ENCODE data around the gene RANGAP1.

The RANGAP1 gene, protein sequence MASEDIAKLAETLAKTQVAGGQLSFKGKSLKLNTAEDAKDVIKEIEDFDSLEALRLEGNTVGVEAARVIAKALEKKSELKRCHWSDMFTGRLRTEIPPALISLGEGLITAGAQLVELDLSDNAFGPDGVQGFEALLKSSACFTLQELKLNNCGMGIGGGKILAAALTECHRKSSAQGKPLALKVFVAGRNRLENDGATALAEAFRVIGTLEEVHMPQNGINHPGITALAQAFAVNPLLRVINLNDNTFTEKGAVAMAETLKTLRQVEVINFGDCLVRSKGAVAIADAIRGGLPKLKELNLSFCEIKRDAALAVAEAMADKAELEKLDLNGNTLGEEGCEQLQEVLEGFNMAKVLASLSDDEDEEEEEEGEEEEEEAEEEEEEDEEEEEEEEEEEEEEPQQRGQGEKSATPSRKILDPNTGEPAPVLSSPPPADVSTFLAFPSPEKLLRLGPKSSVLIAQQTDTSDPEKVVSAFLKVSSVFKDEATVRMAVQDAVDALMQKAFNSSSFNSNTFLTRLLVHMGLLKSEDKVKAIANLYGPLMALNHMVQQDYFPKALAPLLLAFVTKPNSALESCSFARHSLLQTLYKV

DNA sequence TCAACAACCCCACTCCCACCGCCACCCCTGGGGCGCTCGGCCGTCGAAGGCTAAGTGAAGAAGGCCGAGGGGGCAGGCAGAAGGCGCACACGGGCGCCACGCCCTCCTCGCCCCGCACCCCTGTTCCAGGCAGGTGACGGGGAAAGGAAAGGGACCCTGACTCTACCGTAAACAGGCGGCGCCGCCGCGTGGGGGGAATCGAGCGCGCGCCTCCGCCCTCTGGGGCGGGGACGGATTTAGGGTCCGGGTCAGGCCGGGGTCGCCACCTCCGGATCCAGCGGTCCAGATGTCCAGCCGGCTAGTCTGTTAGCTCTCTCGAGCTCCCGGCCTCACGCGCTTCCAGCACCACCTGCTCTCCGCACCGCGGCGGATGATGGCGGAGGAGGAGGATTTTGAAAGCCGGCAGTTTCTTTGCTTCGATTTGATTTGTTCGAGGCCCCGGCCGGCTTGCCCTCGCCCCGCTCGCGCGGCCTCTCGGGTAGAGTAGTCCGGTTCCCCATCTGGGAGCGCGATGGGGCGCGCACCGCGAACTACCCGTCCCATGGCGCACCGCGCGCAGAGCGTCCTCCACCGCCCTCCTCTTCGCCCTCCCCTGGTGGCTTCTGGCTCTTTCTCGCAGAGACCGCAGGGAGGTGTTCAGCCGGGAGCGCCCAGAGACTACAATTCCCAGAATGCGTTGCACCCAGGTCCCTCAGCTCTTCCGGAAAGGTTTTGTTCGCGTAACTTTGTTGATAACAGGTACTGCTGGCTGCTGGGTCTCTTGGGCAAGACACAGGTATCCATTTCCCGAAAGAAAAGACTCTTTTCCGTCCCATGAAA is at the start of gene RANGAP1:
Gene RANGAP1, minus strand, starts transcription at position 368 of the 819 bp plus-strand sequence. CDS start 5,143 bp downstream, outside the sequence.
- Histone ChIP-seq H3K27me3 (ENCODE audit: insufficient read depth, low read length) (no peaks in the 10 kb centered on the region), H3K27ac (ENCODE audit: low read depth, low read length) (peak within 1 kb of the TSS; percentile 89), H3K79me2 (ENCODE audit: control insufficient read depth, insufficient read depth, low read length, unreplicated experiment) (peaks cover 35% of the 10 kb centered on the region), H2AFZ (ENCODE audit: low read length, unreplicated experiment) (peak within 1 kb of the TSS; percentile 70), H3K4me1 (ENCODE audit: control insufficient read depth, insufficient read depth, low read length, unreplicated experiment) (peaks cover 45% of the 10 kb centered on the region), H3K4me3 (ENCODE audit: low read depth, low read length) (peak within 1 kb of the TSS; percentile 84), H3K36me3 (ENCODE audit: insufficient read depth, low read length) (peaks cover 7% of the 10 kb centered on the region; the same call in 1 of the 2 replicates)

DNA sequence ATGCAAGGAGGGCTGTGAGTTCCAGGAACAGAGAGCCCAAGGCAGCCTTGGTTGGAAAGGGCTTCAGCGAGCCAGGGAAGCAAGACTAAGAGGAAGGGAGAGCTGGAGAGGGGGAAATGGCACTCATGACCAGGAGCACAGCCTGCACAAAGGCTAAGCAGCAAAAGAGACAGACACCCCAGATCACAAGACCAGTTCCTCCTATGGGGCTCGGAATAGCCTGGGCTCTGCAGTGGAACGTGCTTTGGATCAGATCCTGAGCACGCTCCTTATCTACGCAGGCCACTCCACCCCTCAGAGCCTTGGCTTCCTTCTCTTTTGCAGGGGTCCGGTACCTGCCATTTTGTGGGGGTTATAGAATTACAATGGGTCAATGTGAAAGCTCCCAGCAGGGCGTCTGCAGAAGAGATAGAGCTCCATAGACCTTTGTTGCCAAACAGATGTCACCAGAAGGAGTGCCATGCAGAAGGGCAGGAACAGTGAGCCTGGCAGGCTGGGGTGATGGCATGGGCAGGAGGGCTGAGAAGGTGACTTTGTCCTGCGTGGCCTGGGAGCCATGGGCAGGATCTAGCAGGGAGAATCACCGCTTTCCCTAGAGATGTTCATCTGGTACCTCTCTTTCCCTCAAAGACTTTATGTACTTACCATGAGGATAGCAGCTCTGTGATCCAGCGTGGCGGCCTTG is 49.1 kb upstream of the RANGAP1 start:
- H3K27me3 ChIP-seq (ENCODE audit: insufficient read depth, low read length): no peaks in the 10 kb centered on the region
- H3K79me2 ChIP-seq (ENCODE audit: control insufficient read depth, insufficient read depth, low read length, unreplicated experiment): no peaks in the 10 kb centered on the region
- no peaks in the 10 kb centered on the region for H3K4me1 ChIP-seq (ENCODE audit: control insufficient read depth, insufficient read depth, low read length, unreplicated experiment)
- no peak overlapping the region for H3K4me3 ChIP-seq (ENCODE audit: low read depth, low read length)
- no peak overlapping the region for H2AFZ ChIP-seq (ENCODE audit: low read length, unreplicated experiment)
- no peak overlapping the region for H3K27ac ChIP-seq (ENCODE audit: low read depth, low read length)
- H3K36me3 ChIP-seq (ENCODE audit: insufficient read depth, low read length): no peaks in the 10 kb centered on the region

DNA sequence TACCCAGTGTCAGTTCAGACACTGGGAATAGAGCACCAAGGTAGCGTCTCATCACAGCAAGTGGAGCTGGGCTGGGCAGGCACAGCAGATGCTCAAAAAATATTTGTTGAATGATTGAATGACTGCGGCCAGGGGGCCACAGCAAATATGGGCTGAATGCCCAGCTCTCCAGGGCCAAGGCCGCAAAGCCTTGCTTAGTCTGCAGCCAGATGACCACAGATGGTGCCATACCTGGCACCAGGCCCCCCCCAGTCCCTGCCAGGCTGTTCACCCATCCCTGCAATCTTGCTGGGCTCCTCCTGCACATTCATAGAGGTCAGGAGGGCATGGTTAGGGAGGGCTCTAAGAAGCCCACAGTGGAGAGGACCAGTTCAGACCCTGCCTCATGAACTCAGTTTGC is 48.2 kb upstream of the RANGAP1 start:
- no peaks in the 10 kb centered on the region for H3K79me2 ChIP-seq (ENCODE audit: control insufficient read depth, insufficient read depth, low read length, unreplicated experiment)
- H2AFZ ChIP-seq (ENCODE audit: low read length, unreplicated experiment): no peak overlapping the region
- no peaks in the 10 kb centered on the region for H3K36me3 ChIP-seq (ENCODE audit: insufficient read depth, low read length)
- H3K27me3 ChIP-seq (ENCODE audit: insufficient read depth, low read length): no peaks in the 10 kb centered on the region
- H3K4me3 ChIP-seq (ENCODE audit: low read depth, low read length): no peak overlapping the region
- H3K4me1 ChIP-seq (ENCODE audit: control insufficient read depth, insufficient read depth, low read length, unreplicated experiment): no peaks in the 10 kb centered on the region
- H3K27ac ChIP-seq (ENCODE audit: low read depth, low read length): no peak overlapping the region

DNA sequence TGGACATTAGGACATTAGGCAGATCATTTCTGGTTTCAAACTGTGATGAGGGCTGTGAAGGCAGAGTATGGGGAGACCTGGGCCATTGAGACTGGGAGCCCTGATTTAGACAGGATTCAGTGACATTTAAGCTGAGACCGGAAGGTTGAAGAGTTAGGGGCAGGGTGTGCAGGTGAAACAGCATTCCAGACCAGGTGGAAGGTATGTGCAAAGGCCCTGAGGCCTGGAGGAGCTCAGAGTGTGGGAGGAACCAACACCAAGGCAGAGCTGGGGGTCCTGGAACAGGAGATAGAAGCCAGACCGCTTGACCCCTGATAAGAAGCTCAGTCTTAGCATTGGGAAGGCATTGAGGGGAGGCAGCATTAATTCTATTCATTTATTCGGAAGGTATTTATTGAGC is 47.8 kb upstream of the RANGAP1 start:
- Histone ChIP-seq H3K36me3 (ENCODE audit: insufficient read depth, low read length) (no peaks in the 10 kb centered on the region), H3K27ac (ENCODE audit: low read depth, low read length) (no peak overlapping the region), H3K27me3 (ENCODE audit: insufficient read depth, low read length) (no peaks in the 10 kb centered on the region), H3K4me3 (ENCODE audit: low read depth, low read length) (no peak overlapping the region), H3K79me2 (ENCODE audit: control insufficient read depth, insufficient read depth, low read length, unreplicated experiment) (no peaks in the 10 kb centered on the region), H3K4me1 (ENCODE audit: control insufficient read depth, insufficient read depth, low read length, unreplicated experiment) (no peaks in the 10 kb centered on the region), H2AFZ (ENCODE audit: low read length, unreplicated experiment) (no peak overlapping the region)

DNA sequence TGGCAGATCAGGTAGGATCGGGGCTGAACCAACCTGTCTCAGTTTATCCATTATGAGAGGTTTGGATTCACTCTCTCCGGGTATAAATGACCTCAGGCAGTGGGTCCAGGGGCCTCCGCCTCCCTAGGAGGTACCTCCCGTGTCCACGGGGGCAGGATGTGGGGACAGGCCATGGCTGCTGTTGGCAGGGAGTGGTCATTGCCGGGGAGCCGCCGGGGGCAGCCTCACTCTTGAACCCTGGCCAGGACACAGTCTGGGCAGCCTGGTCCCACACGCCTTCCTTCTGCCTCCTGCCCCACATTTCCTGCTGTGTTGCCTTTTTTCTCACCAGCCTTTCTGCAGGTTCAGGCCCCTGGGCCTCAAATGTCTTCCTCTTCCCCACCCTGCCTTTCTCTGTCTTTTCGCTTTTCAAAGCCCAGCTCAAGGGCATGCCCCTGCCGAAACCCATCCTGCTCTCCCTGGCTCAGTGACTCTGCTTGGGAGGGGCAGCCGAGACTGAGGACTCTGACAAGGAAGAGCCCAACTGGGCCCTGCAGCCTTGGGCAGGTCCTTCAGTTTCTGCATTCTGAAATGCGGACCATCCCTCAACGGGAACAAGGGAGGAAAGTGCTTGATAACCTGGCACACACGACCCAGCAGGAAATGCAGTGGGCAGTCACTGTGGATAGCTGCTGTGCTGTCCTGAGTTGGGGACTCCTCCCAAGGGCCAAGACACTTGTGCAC is 46.4 kb upstream of the RANGAP1 start:
- no peaks in the 10 kb centered on the region for H3K36me3 ChIP-seq (ENCODE audit: insufficient read depth, low read length)
- no peaks in the 10 kb centered on the region for H3K79me2 ChIP-seq (ENCODE audit: control insufficient read depth, insufficient read depth, low read length, unreplicated experiment)
- no peaks in the 10 kb centered on the region for H3K27me3 ChIP-seq (ENCODE audit: insufficient read depth, low read length)
- H3K4me3 ChIP-seq (ENCODE audit: low read depth, low read length): no peak overlapping the region
- H3K27ac ChIP-seq (ENCODE audit: low read depth, low read length): no peak overlapping the region
- no peaks in the 10 kb centered on the region for H3K4me1 ChIP-seq (ENCODE audit: control insufficient read depth, insufficient read depth, low read length, unreplicated experiment)
- no peak overlapping the region for H2AFZ ChIP-seq (ENCODE audit: low read length, unreplicated experiment)

DNA sequence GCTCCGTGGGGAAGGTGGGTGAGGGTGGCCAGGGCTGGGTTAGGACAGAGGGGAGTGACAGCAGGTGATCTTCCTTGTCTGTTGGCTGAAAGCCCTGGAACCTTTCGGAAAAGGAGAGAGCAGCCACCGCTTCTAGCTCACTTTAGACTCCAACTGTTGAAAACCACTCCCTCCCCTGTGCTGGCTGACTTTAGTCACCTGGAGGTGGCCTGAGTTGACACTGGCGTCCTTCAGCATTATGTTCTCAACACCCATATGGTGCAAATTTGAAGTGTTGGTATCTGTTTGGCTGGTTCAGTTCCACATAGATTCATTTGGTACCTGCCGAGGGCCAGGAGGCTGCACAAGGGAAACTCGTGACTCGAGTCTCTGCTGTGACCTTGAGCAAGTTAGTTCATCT is 44.2 kb upstream of the RANGAP1 start:
- H3K36me3 ChIP-seq (ENCODE audit: insufficient read depth, low read length): no peaks in the 10 kb centered on the region

DNA sequence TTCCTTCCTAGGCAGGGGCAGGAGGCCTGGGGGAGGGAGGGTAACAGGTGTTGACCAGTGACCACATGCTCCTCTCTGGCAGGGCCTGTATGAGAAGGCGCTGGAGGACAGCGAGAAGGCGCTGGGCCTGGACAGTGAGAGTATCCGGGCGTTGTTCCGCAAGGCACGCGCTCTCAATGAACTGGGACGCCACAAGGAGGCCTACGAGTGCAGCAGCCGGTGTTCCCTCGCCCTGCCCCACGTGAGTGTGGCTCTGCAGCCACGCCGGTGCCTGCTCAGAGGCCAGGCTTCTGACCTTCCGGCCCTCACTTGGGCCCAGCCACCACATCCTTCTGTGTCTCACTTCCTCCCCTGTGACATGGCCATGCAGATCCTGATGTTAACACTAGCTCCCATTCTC is 41.1 kb upstream of the RANGAP1 start:
- Histone ChIP-seq H3K79me2 (ENCODE audit: control insufficient read depth, insufficient read depth, low read length, unreplicated experiment) (no peaks in the 10 kb centered on the region), H3K36me3 (ENCODE audit: insufficient read depth, low read length) (no peaks in the 10 kb centered on the region), H3K27ac (ENCODE audit: low read depth, low read length) (no peak overlapping the region), H3K4me3 (ENCODE audit: low read depth, low read length) (no peak overlapping the region), H3K27me3 (ENCODE audit: insufficient read depth, low read length) (no peaks in the 10 kb centered on the region), H2AFZ (ENCODE audit: low read length, unreplicated experiment) (no peak overlapping the region), H3K4me1 (ENCODE audit: control insufficient read depth, insufficient read depth, low read length, unreplicated experiment) (no peaks in the 10 kb centered on the region)

More for the DNA sequence above, 44.2 kb upstream of the RANGAP1 start:
- Histone ChIP-seq H3K27ac (ENCODE audit: low read depth, low read length) (no peak overlapping the region), H3K27me3 (ENCODE audit: insufficient read depth, low read length) (no peaks in the 10 kb centered on the region), H2AFZ (ENCODE audit: low read length, unreplicated experiment) (no peak overlapping the region), H3K4me1 (ENCODE audit: control insufficient read depth, insufficient read depth, low read length, unreplicated experiment) (no peaks in the 10 kb centered on the region), H3K79me2 (ENCODE audit: control insufficient read depth, insufficient read depth, low read length, unreplicated experiment) (no peaks in the 10 kb centered on the region), H3K4me3 (ENCODE audit: low read depth, low read length) (no peak overlapping the region)

DNA sequence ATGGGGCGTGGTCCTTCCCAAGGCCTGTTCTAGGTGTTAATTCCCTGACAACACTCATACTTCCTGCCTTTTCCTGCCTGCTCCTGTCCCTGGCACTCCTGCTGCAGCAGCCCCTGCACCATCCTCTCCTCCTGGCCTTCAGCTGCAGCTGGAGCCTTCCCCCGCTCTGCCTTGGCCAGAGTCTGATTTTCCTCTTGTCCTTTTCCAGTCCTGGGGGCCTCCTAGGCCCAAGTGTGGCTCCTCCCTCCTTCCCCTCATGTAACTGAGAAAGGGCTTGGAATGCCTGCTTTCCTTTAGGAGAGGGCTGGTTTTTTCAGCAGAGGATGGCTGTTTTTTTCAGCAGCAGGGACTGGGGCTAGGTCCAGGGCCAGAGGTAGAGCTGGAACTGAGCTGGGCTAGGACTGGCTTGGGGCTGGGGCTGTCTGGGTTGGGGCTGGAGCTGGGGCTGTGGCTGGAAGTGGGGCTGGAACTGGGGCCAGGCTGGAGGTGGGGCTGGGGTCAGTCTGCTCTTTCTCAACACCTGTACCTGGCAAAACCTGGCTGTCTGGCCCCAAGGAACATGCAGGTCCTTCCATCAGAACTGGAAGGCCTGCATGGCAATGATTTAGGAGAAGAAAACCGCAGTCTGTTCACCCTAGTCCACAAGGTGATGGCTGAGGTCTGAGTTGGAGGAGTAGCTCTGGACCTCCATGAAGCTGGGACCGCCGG is 39.0 kb upstream of the RANGAP1 start:
- H2AFZ ChIP-seq (ENCODE audit: low read length, unreplicated experiment): no peak overlapping the region
- H3K36me3 ChIP-seq (ENCODE audit: insufficient read depth, low read length): no peaks in the 10 kb centered on the region
- H3K4me1 ChIP-seq (ENCODE audit: control insufficient read depth, insufficient read depth, low read length, unreplicated experiment): no peaks in the 10 kb centered on the region
- H3K27me3 ChIP-seq (ENCODE audit: insufficient read depth, low read length): no peaks in the 10 kb centered on the region
- no peak overlapping the region for H3K4me3 ChIP-seq (ENCODE audit: low read depth, low read length)
- H3K79me2 ChIP-seq (ENCODE audit: control insufficient read depth, insufficient read depth, low read length, unreplicated experiment): no peaks in the 10 kb centered on the region
- H3K27ac ChIP-seq (ENCODE audit: low read depth, low read length): no peak overlapping the region

DNA sequence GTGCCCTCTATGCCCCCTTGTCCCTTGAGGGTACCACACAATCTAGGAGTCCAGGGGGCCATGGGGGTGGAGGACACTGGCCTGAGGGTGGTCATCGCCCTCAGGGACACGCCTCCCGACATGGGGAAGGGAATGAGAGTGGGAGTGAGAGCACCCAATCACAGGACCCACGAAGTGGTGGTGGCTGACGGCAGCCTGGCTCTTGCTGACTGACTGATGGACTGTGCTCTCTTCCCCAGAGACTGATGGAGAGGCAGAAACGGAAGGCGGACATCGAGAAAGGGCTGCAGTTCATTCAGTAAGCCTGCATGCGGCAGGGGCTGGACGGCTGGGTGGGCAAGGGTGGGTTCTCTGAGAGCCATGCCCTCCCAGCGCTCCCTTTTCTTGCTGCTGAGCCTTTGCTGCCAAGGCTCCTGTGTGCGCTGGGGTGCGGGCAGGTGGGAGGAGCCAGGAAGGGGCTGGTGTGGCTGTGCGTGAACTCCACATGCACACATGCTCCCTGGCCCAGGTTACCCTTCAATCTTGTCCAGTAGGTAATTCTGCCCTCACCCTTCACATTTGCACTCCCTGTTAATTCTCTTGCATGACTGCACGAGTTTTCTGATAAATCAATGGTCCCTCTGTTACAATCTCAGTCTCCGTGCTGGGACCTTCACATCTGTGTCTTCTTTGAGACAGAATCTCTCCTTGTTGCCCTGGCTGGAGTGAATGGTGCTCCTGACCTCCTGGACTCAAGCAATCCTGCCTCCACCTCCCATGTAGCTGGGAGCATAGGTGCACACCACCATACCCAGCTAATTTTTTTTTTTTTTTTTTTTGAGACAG is 34.6 kb upstream of the RANGAP1 start:
- H3K4me3 ChIP-seq (ENCODE audit: low read depth, low read length): no peak overlapping the region
- H3K27me3 ChIP-seq (ENCODE audit: insufficient read depth, low read length): no peaks in the 10 kb centered on the region
- H3K36me3 ChIP-seq (ENCODE audit: insufficient read depth, low read length): no peaks in the 10 kb centered on the region
- H3K79me2 ChIP-seq (ENCODE audit: control insufficient read depth, insufficient read depth, low read length, unreplicated experiment): peaks cover 9% of the 10 kb centered on the region
- no peaks in the 10 kb centered on the region for H3K4me1 ChIP-seq (ENCODE audit: control insufficient read depth, insufficient read depth, low read length, unreplicated experiment)
- no peak overlapping the region for H2AFZ ChIP-seq (ENCODE audit: low read length, unreplicated experiment)
- no peak overlapping the region for H3K27ac ChIP-seq (ENCODE audit: low read depth, low read length)

All from ACC112 (cell line).